ENCODE results near the gene COX7A2. TPM values are rescaled to one million over a fixed set of nuclear protein-coding genes. Genes with fewer than 3 reads are reported as not detected.

COX7A2 gene
- total and polyA plus RNA-seq, 2 of the 13 experiments (the other 11 are each of a cell fraction or from before 2014, with no cell fraction given): 407 to 556 TPM

- no peak for TF ChIP-seq LCORL (IDR thresholded peaks at IDR 0.05)
- no peak for TF ChIP-seq LCORL (CRISPR knock-in tag; IDR thresholded peaks at IDR 0.05)
- TF ChIP-seq ZNF317 (CRISPR knock-in tag; IDR thresholded peaks at IDR 0.05): no peak
- TF ChIP-seq ZC3H4 (CRISPR knock-in tag; IDR thresholded peaks at IDR 0.05; ENCODE audit: borderline replicate concordance): no peak
- no peak for TF ChIP-seq DMAP1 (CRISPR knock-in tag; IDR thresholded peaks at IDR 0.05)
- TF ChIP-seq AGO2 (optimal IDR thresholded peaks at IDR 0.05; ENCODE audit: low read depth, low read length): no peak
Measured at GRCh38 chr6:75202676-75203131, 40.9 kb downstream of the COX7A2 start (continued).

GRCh38 chr6:75201901-75202672 is 41.5 kb downstream of the COX7A2 start:
- no peaks in the 10 kb centered on the region for H3K36me3 ChIP-seq (replicated peaks in 1 of 2; ENCODE audit: control insufficient read depth in 1 of 2, insufficient read depth in 2 of 2, low read length in 2 of 2)
- intact Hi-C loops (cut with micrococcal nuclease; ENCODE audit: unreplicated experiment) (loop anchor here (10.0 kb wide), 1 partner anchor 1347 kb away; no protein-coding TSS in a partner anchor), in situ Hi-C loops (cut with HindIII; ENCODE audit: extremely low pct_ligation_motif_present, low pct_unique_long_range_greater_than_20kb) (loop anchor here (10.0 to 25.0 kb wide), 6 partner anchors 447 to 1465 kb away; no protein-coding TSS in a partner anchor)
- no peak for TF ChIP-seq ZFP36L2 (CRISPR knock-in tag; IDR thresholded peaks at IDR 0.05)
- TF ChIP-seq CTCF (CRISPR knock-in tag; IDR thresholded peaks at IDR 0.05): no peak
- no peak for TF ChIP-seq ELK4 (CRISPR knock-in tag; IDR thresholded peaks at IDR 0.05; ENCODE audit: borderline replicate concordance)
- no peak for TF ChIP-seq PLSCR1 (CRISPR knock-in tag; IDR thresholded peaks at IDR 0.05; ENCODE audit: borderline replicate concordance)
- TF ChIP-seq TIGD3 (CRISPR knock-in tag; IDR thresholded peaks at IDR 0.05; ENCODE audit: borderline replicate concordance): no peak
- no peak for TF ChIP-seq MED13 (CRISPR knock-in tag; IDR thresholded peaks at IDR 0.05)
- no peak for TF ChIP-seq PCBP2 (optimal IDR thresholded peaks at IDR 0.05; ENCODE audit: low read depth, low read length, poor library complexity, severe bottlenecking)
- TF ChIP-seq DNMT1 (CRISPR knock-in tag; IDR thresholded peaks at IDR 0.05): no peak
- no peak for TF ChIP-seq CREM (IDR thresholded peaks at IDR 0.05)
- TF ChIP-seq CREM (CRISPR knock-in tag; IDR thresholded peaks at IDR 0.05): no peak
- WGBS (ENCODE audit: low lambda C conversion rate): 34% methylated on average over 21 of the region's 46 CpGs
- H2AFZ ChIP-seq (ENCODE audit: low read length): no peak overlapping the region
- ATAC-seq (peak; percentile 44; the same call in 1 of the 3 replicates), FAIRE-seq (no peak), DNase-seq (ENCODE audit: low spot score) (no peak)
- ChIA-PET POLR2A (no interaction called here), CTCF (ENCODE audit: low intra/inter-chr PET ratio, low total read pairs) (no interaction called here)
- no peaks in the 10 kb centered on the region for H3K79me2 ChIP-seq (ENCODE audit: insufficient read depth, low read length)
- H3K9ac ChIP-seq (ENCODE audit: insufficient read depth, low read depth, low read length): no peak overlapping the region
- no TSS peak for BruUV-seq (replicated peaks)
- H3K4me3 ChIP-seq (replicated peaks in 1 of 3; ENCODE audit: insufficient read depth in 1 of 3, low read depth in 2 of 3, low read length in 3 of 3): no peak overlapping the region
- H3K27me3 ChIP-seq (ENCODE audit: control insufficient read depth in 1 of 2, insufficient read depth in 2 of 2, low read length in 2 of 2): peaks cover 3 to 46% of the 10 kb centered on the region in 2 experiments; a peak in 4 of 5 replicates
- H3K4me2 ChIP-seq (ENCODE audit: low read depth, low read length): no peak overlapping the region
- no peaks in the 10 kb centered on the region for H4K20me1 ChIP-seq (ENCODE audit: insufficient read depth, low read length)
- H3K4me1 ChIP-seq (ENCODE audit: insufficient read depth, low read length): no peaks in the 10 kb centered on the region
- H3K27ac ChIP-seq (ENCODE audit: extremely low read length, insufficient read depth, low read length): no peak overlapping the region
- no peaks in the 10 kb centered on the region for H3K9me3 ChIP-seq (ENCODE audit: low read length)

Data from HepG2 (cell line).